CD4-positive, alpha-beta T cell treated with Interleukin-21 for 1 hour (primary cell): ENCODE data around the gene AVPR2.

ENCODE experiments used
- DNase-seq: peaks from one replicate; pipeline ENCODE4 v3.0.0-alpha.2; 2020

AVPR2 gene

GRCh38 chrX:153903991-153904957 is at the start of gene AVPR2:
AVPR2 (plus strand) TSS chrX:153904673; CDS start chrX:153905146, 473 bp downstream.
- DNase-seq, result no peak

- DNase-seq, result no peak
Observed at GRCh38 chrX:153854702-153855101, 49.8 kb upstream of the AVPR2 start.

GRCh38 chrX:153857348-153857903 is 47.0 kb upstream of the AVPR2 start:
- no peak for DNase-seq

GRCh38 chrX:153861151-153861550 is 43.3 kb upstream of the AVPR2 start:
- no peak for DNase-seq

- no peak for DNase-seq
Observed at GRCh38 chrX:153861733-153862310, 42.7 kb upstream of the AVPR2 start.

GRCh38 chrX:153862369-153863250 is 41.9 kb upstream of the AVPR2 start:
- DNase-seq, result no peak

GRCh38 chrX:153863251-153863991 is 41.1 kb upstream of the AVPR2 start:
- DNase-seq, result no peak

GRCh38 chrX:153864101-153864500 is 40.4 kb upstream of the AVPR2 start:
- DNase-seq, result no peak

GRCh38 chrX:153864561-153865320 is 39.7 kb upstream of the AVPR2 start:
- no peak for DNase-seq

GRCh38 chrX:153865321-153865580 is 39.2 kb upstream of the AVPR2 start:
- DNase-seq, result no peak

GRCh38 chrX:153865685-153866084 is 38.8 kb upstream of the AVPR2 start:
- no peak for DNase-seq

- no peak for DNase-seq
Observed at GRCh38 chrX:153866302-153867019, 38.0 kb upstream of the AVPR2 start.

GRCh38 chrX:153867139-153867538 is 37.3 kb upstream of the AVPR2 start:
- DNase-seq, result no peak

GRCh38 chrX:153867671-153868070 is 36.8 kb upstream of the AVPR2 start:
- DNase-seq, result no peak

GRCh38 chrX:153868576-153869472 is 35.6 kb upstream of the AVPR2 start:
- no peak for DNase-seq

GRCh38 chrX:153869473-153870287 is 34.8 kb upstream of the AVPR2 start:
- no peak for DNase-seq

- DNase-seq, result no peak
Observed at GRCh38 chrX:153870288-153870690, 34.2 kb upstream of the AVPR2 start.

GRCh38 chrX:153870791-153871360 is 33.6 kb upstream of the AVPR2 start:
- no peak for DNase-seq

- no peak for DNase-seq
Observed at GRCh38 chrX:153871451-153871850, 33.0 kb upstream of the AVPR2 start.
